HCT116 (cell line): Measurements from ENCODE around the gene MRPS2. TPM values are rescaled to one million over a fixed set of nuclear protein-coding genes. Genes with fewer than 3 reads are reported as not detected.
"Not testable (repeated sequence)": the region's sequence is repeated elsewhere in the genome, so short reads cannot be mapped to it uniquely, and the experiment has no call there.

Source experiments
- ATAC-seq: fragments of 200-7000 bp; cut with Tn5 transposase; 2 replicates; pipeline ENCODE4 v1.9.1; 2020; ENCODE audit warnings: mild to moderate bottlenecking, moderate library complexity
- BruUV-seq: library from RNA; stranded (reverse); fragments of 400-500 nt; replicated peaks from 2 replicates; lab custom pipeline; 2021; lab: Mats Ljungman, UMichigan
- CTCF ChIA-PET: fragments of 300-600 bp; sonication (Branson Sonifier 250); formaldehyde crosslinking; loops from one replicate; lab custom pipeline; 2021; ENCODE audit warnings: antibody characterized with exemption; lab: Charles Lee
- POLR2A ChIA-PET: fragments of 300-600, 350-600 bp; sonication (Branson Sonifier 250); formaldehyde crosslinking; loops from one replicate; lab custom pipeline; 2021; ENCODE audit warnings: antibody characterized with exemption; lab: Charles Lee
- RAD21 ChIA-PET, 2 experiments: fragments of 300-600 bp; sonication (Branson Sonifier 250); formaldehyde crosslinking; loops; one replicate each; lab custom pipeline; 2023; ENCODE audit warnings: low total read pairs in 2 of 2; ENCODE audit not compliant: uncharacterized antibody in 2 of 2, unreplicated experiment in 2 of 2, low non-redundant PET in 1 of 2; lab: Charles Lee
- DNase-seq: peaks from one replicate; pipeline ENCODE4 v3.0.0-alpha.2; 2010; ENCODE audit warnings: low read depth, low spot score
- H2AFZ ChIP-seq: fragments of 200-600 bp; shearing (Covaris generic), sonication (generic); 2 replicates; pipeline ENCODE4 v1.6.1; 2017; ENCODE audit warnings: low read depth, mixed run types, mixed read lengths, antibody characterized with exemption, low read length; ENCODE audit not compliant: poor library complexity, severe bottlenecking
- H3K27ac ChIP-seq: 2 replicates; pipeline ENCODE4 v1.5.1; 2012; ENCODE audit warnings: low read depth, low read length
- H3K27me3 ChIP-seq: fragments of 200-600 bp; sonication (generic); 2 replicates; pipeline ENCODE4 v1.6.1; 2016; ENCODE audit warnings: mixed run types, low read length, mixed read lengths; ENCODE audit not compliant: insufficient read depth
- H3K36me3 ChIP-seq, 2 experiments: fragments of 200-500 bp in 1 of 2; fragments of 200-600 bp in 1 of 2; sonication (Bioruptor generic) in 1 of 2; sonication (generic) in 1 of 2; 2 replicates each; pipeline versions ENCODE4 v1.5.1 to v1.6.1; 2014 to 2016; ENCODE audit warnings: low read length in 2 of 2, inconsistent platforms in 1 of 2, mixed read lengths in 1 of 2, mixed run types in 1 of 2; ENCODE audit not compliant: insufficient read depth in 2 of 2, control insufficient read depth in 1 of 2
- H3K4me1 ChIP-seq, 2 experiments: fragments of 200-600 bp in 1 of 2; sonication (generic) in 1 of 2; 2 replicates each; pipeline versions ENCODE4 v1.5.1 to v1.6.1; 2012 to 2017; ENCODE audit warnings: low read length in 2 of 2, inconsistent platforms in 1 of 2, mild to moderate bottlenecking in 1 of 2, mixed read lengths in 1 of 2, mixed run types in 1 of 2, moderate library complexity in 1 of 2; ENCODE audit not compliant: insufficient read depth in 2 of 2, control insufficient read depth in 1 of 2
- H3K4me2 ChIP-seq: fragments of 200-600 bp; sonication (generic); 2 replicates; pipeline ENCODE4 v1.6.1; 2017; ENCODE audit warnings: mixed run types, low read length, mixed read lengths
- H3K4me3 ChIP-seq, 2 experiments: fragments of 200-600 bp in 1 of 2; sonication (generic) in 1 of 2; replicated peaks in 1 of 2; 2 replicates each; pipeline ENCODE4 v1.5.1; 2011 to 2016; ENCODE audit warnings: low read length in 2 of 2, control low read depth in 1 of 2, low read depth in 1 of 2, mild to moderate bottlenecking in 1 of 2, mixed read lengths in 1 of 2, mixed run types in 1 of 2
- H3K79me2 ChIP-seq: fragments of 200-600 bp; sonication (generic); 2 replicates; pipeline ENCODE4 v1.6.1; 2017; ENCODE audit warnings: mild to moderate bottlenecking, mixed run types, low read length, moderate library complexity, mixed read lengths; ENCODE audit not compliant: insufficient read depth
- H3K9ac ChIP-seq: fragments of 200-600 bp; sonication (generic); 2 replicates; pipeline ENCODE4 v1.6.1; 2016; ENCODE audit warnings: low read length, mixed read lengths
- H3K9me2 ChIP-seq: fragments of 200-600 bp; sonication (generic), shearing (Covaris generic); 2 replicates; pipeline ENCODE4 v1.6.1; 2017; ENCODE audit warnings: mixed run types, mild to moderate bottlenecking, moderate library complexity; ENCODE audit not compliant: insufficient read depth
- H3K9me3 ChIP-seq, 2 experiments: fragments of 200-500 bp in 1 of 2; fragments of 200-600 bp in 1 of 2; sonication (Bioruptor generic) in 1 of 2; sonication (generic) in 1 of 2; 2 replicates each; pipeline ENCODE4 v1.6.1; 2014 to 2017; ENCODE audit warnings: low read length in 2 of 2, mixed read lengths in 2 of 2, inconsistent platforms in 1 of 2, low read depth in 1 of 2, mild to moderate bottlenecking in 1 of 2, mixed run types in 1 of 2, moderate library complexity in 1 of 2; ENCODE audit not compliant: control insufficient read depth in 1 of 2, insufficient read depth in 1 of 2
- H4K20me1 ChIP-seq: fragments of 200-600 bp; sonication (generic), shearing (Covaris generic); 2 replicates; pipeline ENCODE4 v1.6.1; 2017; ENCODE audit warnings: mixed run types, mild to moderate bottlenecking, moderate library complexity; ENCODE audit not compliant: insufficient read depth
- ELF1 ChIP-seq: IDR thresholded peaks from 2 replicates; pipeline ENCODE4 v1.6.1; 2012; ENCODE audit warnings: low read depth, borderline replicate concordance
- POLR2A ChIP-seq: IDR thresholded peaks from 2 replicates; pipeline ENCODE4 v1.7.0; 2011; ENCODE audit warnings: borderline replicate concordance; ENCODE audit not compliant: insufficient read depth, insufficient read length; ENCODE audit errors: extremely low read depth
- YY1 ChIP-seq: IDR thresholded peaks from 2 replicates; pipeline ENCODE4 v1.6.1; 2011; ENCODE audit warnings: low read length, low read depth, moderate library complexity, mild to moderate bottlenecking; ENCODE audit not compliant: insufficient replicate concordance; ENCODE audit errors: extremely low read depth
- ZBTB33 ChIP-seq: IDR thresholded peaks from 2 replicates; pipeline ENCODE4 v1.6.1; 2011; ENCODE audit warnings: mild to moderate bottlenecking, low read length, moderate library complexity; ENCODE audit not compliant: insufficient replicate concordance; ENCODE audit errors: extremely low read depth
- intact Hi-C: fragments of 100-400 bp; cut with micrococcal nuclease; formaldehyde crosslinking; loops from 2 replicates; pipeline ENCODE4 v1.10.0; 2022
- total RNA-seq: library from RNA; stranded (reverse); gene quantifications from one replicate; pipeline ENCODE4 v1.2.1, GENCODE V29; 2021; ENCODE audit not compliant: unreplicated experiment

Gene MRPS2
- total RNA-seq, 1 experiment from 2014 or later, result 85.1 TPM

- Histone ChIP-seq H4K20me1 (no peaks in the 10 kb centered on the region), H3K9ac (no peak overlapping the region), H3K9me3 (no peaks in the 10 kb centered on the region), H3K4me3 (no peak overlapping the region), H3K27me3 (peaks cover 7% of the 10 kb centered on the region), H3K79me2 (no peaks in the 10 kb centered on the region), H3K36me3 (no peaks in the 10 kb centered on the region), H3K9me2 (no peaks in the 10 kb centered on the region), H3K4me2 (no peak overlapping the region), H3K4me1 (peaks cover 0 to 8% of the 10 kb centered on the region in 2 experiments; a peak in 2 of 4 replicates), H2AFZ (no peak overlapping the region), H3K27ac (no peak overlapping the region)
- ATAC-seq, result no peak
- intact Hi-C loops, result no loop called here
- BruUV-seq, result no TSS peak
- RAD21 ChIA-PET, result no interaction called here
- CTCF ChIA-PET, result no interaction called here
- no peak for TF ChIP-seq YY1
- TF ChIP-seq ZBTB33, result no peak
- TF ChIP-seq ELF1, result no peak
- TF ChIP-seq POLR2A, result no peak
- POLR2A ChIA-PET, result no interaction called here
- no peak for DNase-seq
Observed at GRCh38 chr9:135547756-135548736, 47.6 kb downstream of the MRPS2 start.

DNA sequence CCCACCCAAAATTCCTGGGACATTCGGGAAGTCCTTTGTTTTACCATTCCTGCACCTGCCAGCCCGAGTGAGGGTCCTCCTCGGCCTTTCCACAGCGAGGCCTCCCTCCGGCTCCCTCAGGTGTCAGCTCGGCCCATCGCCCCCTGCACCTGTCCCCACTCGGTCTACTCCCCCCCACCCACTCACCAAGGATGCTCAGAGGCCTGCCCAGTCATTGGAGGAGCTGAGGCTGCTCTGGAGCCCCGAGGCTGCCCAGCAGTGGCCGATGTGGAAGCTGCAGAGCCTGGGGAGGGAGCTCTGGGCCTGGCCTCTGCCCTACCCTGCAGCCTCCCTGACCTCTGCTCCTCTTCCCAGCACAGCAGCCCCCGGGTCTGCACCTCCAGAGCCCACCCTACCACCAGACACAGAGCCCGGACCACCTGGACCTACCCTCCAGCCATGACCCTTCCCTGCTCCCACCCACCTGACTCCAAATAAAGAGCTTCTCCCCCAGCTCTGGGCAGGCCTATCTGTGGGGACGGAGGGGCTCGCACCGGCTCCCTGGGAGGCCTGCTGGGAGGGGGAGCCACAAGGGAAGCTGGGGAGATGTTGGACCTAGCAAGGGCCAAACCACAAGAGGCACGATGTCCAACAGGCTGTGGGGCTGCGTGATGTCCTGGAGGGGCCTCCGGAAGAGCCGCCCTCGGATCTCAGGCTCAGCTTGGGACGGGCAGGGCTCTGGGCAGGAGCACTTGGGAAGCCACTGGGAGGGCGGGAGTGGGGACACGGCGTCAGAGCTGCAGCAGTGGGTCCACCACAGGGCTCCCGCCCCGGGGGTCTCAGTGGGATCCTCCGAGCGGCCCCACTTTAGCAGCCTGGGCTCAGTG, 49.2 kb downstream of the MRPS2 start:
- H3K79me2 ChIP-seq, H3K9ac ChIP-seq, H3K9me2 ChIP-seq, H3K9me3 ChIP-seq, H4K20me1 ChIP-seq, H2AFZ ChIP-seq, POLR2A ChIA-PET, BruUV-seq, H3K4me2 ChIP-seq, H3K4me3 ChIP-seq, intact Hi-C loops, H3K36me3 ChIP-seq, RAD21 ChIA-PET, ATAC-seq, H3K27me3 ChIP-seq, H3K27ac ChIP-seq, H3K4me1 ChIP-seq, CTCF ChIA-PET, DNase-seq: not testable (repeated sequence)
